Activated T-cell treated with anti-CD3 and anti-CD28 coated beads, Interleukin-2, amount 50 U/mL, for 24 hours (primary cell): ENCODE measurements around the gene PLVAP.
"Not testable (repeated sequence)": the region's sequence is repeated elsewhere in the genome, so short reads cannot be mapped to it uniquely, and the experiment has no call there.

Source experiments
- DNase-seq: peaks from one replicate; pipeline ENCODE4 v3.0.0-alpha.2; 2020
- H3K27ac Mint-ChIP-seq: 2 replicates; pipeline ENCODE4 v1.8.0; 2020; ENCODE audit warnings: mild to moderate bottlenecking, mixed read lengths
- H3K27me3 Mint-ChIP-seq: 2 replicates; pipeline ENCODE4 v1.8.0; 2020; ENCODE audit warnings: mixed read lengths
- H3K36me3 Mint-ChIP-seq: 2 replicates; pipeline ENCODE4 v1.8.0; 2020; ENCODE audit warnings: low read depth, mixed read lengths
- H3K4me1 Mint-ChIP-seq: 2 replicates; pipeline ENCODE4 v1.8.0; 2020; ENCODE audit warnings: low read depth, mixed read lengths
- H3K4me3 Mint-ChIP-seq: 2 replicates; pipeline ENCODE4 v1.8.0; 2020; ENCODE audit warnings: mild to moderate bottlenecking, moderate library complexity, mixed read lengths
- H3K9me3 Mint-ChIP-seq: 2 replicates; pipeline ENCODE4 v1.8.0; 2020; ENCODE audit warnings: mixed read lengths

The PLVAP gene

DNA sequence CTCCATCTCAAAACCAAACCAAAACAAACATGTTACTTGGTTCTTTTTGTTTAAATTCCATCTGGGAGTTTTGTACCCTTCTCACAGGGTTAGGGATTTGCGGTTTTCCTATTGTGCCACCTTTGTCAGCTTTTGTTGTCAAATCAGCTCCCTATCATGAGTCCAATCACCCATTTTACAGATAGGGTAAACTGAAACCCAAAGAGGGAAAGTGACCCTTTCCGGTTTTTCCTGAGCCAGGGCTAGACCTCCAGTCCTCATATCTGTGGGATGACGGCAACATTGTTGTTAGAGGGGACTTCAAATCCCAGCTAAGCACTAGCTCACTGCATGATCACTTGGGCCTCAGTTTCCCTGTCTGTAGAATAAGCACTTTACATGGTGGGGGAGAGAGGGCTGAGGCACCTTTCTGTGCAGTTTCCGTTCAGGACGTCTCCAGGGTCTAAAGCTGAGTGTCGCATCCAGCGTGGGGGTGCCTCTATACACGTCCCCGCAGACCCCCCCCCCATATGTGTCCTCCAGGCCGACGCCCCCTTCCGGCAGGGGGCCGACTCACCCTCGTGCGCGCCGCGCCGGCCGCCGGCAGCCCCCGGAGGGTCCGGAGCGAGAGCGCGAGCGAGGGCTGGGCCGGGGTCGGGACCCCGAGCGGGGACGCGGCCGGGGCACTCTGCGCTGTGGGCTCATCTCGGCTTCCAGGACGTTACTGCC, 13.0 kb upstream of the PLVAP start:
- Mint-ChIP-seq H3K27ac (no peak overlapping the region), H3K9me3 (no peaks in the 10 kb centered on the region), H3K4me1 (peaks cover 15% of the 10 kb centered on the region), H3K36me3 (no peaks in the 10 kb centered on the region), H3K27me3 (no peaks in the 10 kb centered on the region), H3K4me3 (peak overlapping the region; percentile 81)
- DNase-seq: no peak

DNA sequence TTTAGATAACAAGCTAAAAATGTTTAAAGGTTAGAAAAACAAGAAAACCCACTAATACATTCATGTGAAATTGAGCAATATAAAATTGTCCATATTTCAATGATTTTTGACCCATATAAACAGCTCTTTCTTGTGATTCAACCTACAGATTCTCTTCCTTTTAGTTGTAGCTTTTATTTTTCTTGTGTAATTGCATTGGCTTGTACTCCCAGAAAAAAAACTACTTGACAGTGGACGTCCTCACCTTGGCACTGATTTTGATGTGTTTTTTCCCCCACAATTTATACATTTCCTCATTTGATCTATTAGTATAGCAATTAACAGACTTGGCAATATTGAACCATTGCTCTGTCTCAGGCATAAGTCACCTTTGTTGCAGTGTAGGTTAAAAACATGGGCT, 12.1 kb upstream of the PLVAP start:
- no peak overlapping the region for H3K4me3 Mint-ChIP-seq
- DNase-seq: no peak
- no peaks in the 10 kb centered on the region for H3K9me3 Mint-ChIP-seq
- H3K27me3 Mint-ChIP-seq: no peaks in the 10 kb centered on the region
- no peak overlapping the region for H3K27ac Mint-ChIP-seq
- H3K36me3 Mint-ChIP-seq: no peaks in the 10 kb centered on the region
- peaks cover 12% of the 10 kb centered on the region for H3K4me1 Mint-ChIP-seq

DNA sequence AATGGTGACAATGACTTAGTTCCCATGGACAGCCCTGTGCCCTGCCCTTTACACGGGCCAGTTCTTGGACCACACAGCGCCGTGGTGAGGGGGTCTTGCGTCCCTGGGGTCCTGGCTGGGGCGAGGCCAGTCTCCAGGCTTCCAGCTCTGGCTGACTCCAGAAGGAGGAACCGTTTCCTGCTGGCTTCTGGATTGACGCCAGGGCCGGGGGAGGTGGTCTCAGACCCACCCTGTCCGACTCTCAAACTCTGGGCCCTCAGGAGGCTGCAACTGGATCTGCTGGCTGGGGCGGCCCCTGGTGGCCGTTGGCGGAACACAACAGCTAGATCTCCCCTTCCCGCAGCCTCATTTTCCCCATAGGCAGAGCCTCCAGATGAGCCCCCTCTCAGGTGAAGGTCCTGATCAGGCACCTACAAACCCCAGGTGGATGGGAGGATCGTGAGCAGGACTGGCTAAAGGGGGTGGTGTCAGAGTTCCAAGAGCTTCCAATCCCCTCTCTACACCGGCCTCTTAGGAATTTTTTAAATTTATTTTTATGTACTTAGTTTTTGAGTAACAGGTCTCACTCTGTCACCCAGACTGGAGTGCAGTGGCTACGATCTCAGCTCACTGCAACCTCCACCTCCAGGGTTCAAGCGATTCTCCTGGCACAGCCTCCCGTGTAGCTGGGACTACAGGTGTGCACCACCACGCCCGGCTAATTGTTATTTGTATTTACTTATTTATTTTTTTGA, 8.9 kb upstream of the PLVAP start:
- peaks cover 12% of the 10 kb centered on the region for H3K4me1 Mint-ChIP-seq
- no peaks in the 10 kb centered on the region for H3K27me3 Mint-ChIP-seq
- no peak overlapping the region for H3K27ac Mint-ChIP-seq
- H3K36me3 Mint-ChIP-seq: no peaks in the 10 kb centered on the region
- DNase-seq: peak; percentile 78
- no peaks in the 10 kb centered on the region for H3K9me3 Mint-ChIP-seq
- no peak overlapping the region for H3K4me3 Mint-ChIP-seq

GRCh38 chr19:17380426-17381138, 3.4 kb upstream of the PLVAP start:
- DNase-seq: no peak
- Mint-ChIP-seq H3K4me3 (no peak overlapping the region), H3K4me1 (peaks cover 7% of the 10 kb centered on the region), H3K27ac (no peak overlapping the region), H3K27me3 (peaks cover 20% of the 10 kb centered on the region), H3K9me3 (peaks cover 2% of the 10 kb centered on the region), H3K36me3 (no peaks in the 10 kb centered on the region)

DNA sequence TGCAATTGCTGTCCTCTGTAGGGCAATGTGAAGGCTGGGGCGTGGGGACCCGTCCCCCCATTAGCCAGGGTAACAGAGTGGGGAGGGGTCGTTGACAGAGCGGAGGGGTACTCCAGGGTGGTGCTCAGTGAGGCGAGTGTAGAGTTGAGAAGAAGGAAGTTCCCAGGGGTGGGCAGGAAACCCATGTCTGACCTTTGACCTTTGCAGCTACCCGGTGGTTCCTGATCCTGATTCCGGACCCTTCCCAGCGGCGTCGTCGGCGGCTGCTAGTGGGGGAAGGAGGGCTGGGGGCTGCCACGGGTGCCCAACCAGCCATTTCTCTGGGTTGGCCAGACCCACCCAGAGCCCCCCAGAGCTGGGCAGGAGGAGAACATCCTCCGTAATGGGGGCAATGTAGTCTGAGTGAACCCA, 2.1 kb upstream of the PLVAP start:
- H3K9me3 Mint-ChIP-seq: peaks cover 2% of the 10 kb centered on the region
- DNase-seq: no peak
- H3K27ac Mint-ChIP-seq: no peak overlapping the region
- H3K27me3 Mint-ChIP-seq: peaks cover 20% of the 10 kb centered on the region
- H3K36me3 Mint-ChIP-seq: no peaks in the 10 kb centered on the region
- peaks cover 7% of the 10 kb centered on the region for H3K4me1 Mint-ChIP-seq
- no peak overlapping the region for H3K4me3 Mint-ChIP-seq

DNA sequence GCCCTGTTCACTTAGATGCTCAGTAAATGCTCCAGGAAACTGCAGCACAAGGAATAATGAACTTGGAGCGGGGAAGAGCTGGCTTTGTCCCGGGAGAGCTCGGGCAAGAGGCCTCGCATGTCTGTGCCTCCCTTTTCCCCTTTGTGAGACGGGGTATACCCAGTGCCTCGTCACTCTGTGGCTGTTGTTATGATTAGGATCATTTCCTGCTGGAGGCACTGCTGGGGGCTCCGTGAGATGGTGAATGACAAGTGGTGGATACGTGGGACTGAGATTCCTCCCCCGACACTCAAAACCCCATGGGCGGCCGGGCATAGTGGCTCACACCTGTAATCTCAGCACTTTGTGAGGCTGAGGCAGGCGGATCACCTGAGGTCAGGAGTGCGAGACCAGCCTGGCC, 1.1 kb upstream of the PLVAP start:
- Mint-ChIP-seq H3K27me3 (peaks cover 20% of the 10 kb centered on the region), H3K27ac (no peak overlapping the region), H3K36me3 (no peaks in the 10 kb centered on the region), H3K4me1 (peaks cover 7% of the 10 kb centered on the region), H3K4me3 (no peak overlapping the region), H3K9me3 (peaks cover 2% of the 10 kb centered on the region)
- no peak for DNase-seq

GRCh38 chr19:17370026-17370587, 7.0 kb downstream of the PLVAP start:
- no peaks in the 10 kb centered on the region for H3K9me3 Mint-ChIP-seq
- H3K27ac Mint-ChIP-seq: no peak overlapping the region
- no peaks in the 10 kb centered on the region for H3K36me3 Mint-ChIP-seq
- DNase-seq: no peak
- H3K27me3 Mint-ChIP-seq: peaks cover 13% of the 10 kb centered on the region
- no peak overlapping the region for H3K4me3 Mint-ChIP-seq
- H3K4me1 Mint-ChIP-seq: peaks cover 7% of the 10 kb centered on the region

- no peaks in the 10 kb centered on the region for H3K9me3 Mint-ChIP-seq
- no peaks in the 10 kb centered on the region for H3K36me3 Mint-ChIP-seq
- peaks cover 5% of the 10 kb centered on the region for H3K4me1 Mint-ChIP-seq
- H3K27ac Mint-ChIP-seq: no peak overlapping the region
- no peak overlapping the region for H3K4me3 Mint-ChIP-seq
- DNase-seq: no peak
- H3K27me3 Mint-ChIP-seq: peaks cover 8% of the 10 kb centered on the region
Observed at GRCh38 chr19:17365361-17365760, 11.8 kb downstream of the PLVAP start.

GRCh38 chr19:17363852-17364605, 13.1 kb downstream of the PLVAP start:
- H3K27ac Mint-ChIP-seq, H3K4me3 Mint-ChIP-seq, H3K36me3 Mint-ChIP-seq, DNase-seq, H3K4me1 Mint-ChIP-seq, H3K27me3 Mint-ChIP-seq, H3K9me3 Mint-ChIP-seq: not testable (repeated sequence)

GRCh38 chr19:17359905-17360800, 17.0 kb downstream of the PLVAP start:
- Mint-ChIP-seq H3K4me3 (no peak overlapping the region), H3K27me3 (no peaks in the 10 kb centered on the region), H3K27ac (no peak overlapping the region), H3K9me3 (no peaks in the 10 kb centered on the region), H3K36me3 (no peaks in the 10 kb centered on the region), H3K4me1 (no peaks in the 10 kb centered on the region)
- DNase-seq: no peak

GRCh38 chr19:17358395-17358794, 18.7 kb downstream of the PLVAP start:
- no peak for DNase-seq
- Mint-ChIP-seq H3K9me3 (no peaks in the 10 kb centered on the region), H3K27me3 (no peaks in the 10 kb centered on the region), H3K36me3 (no peaks in the 10 kb centered on the region), H3K4me3 (no peak overlapping the region), H3K27ac (no peak overlapping the region), H3K4me1 (no peaks in the 10 kb centered on the region)

DNA sequence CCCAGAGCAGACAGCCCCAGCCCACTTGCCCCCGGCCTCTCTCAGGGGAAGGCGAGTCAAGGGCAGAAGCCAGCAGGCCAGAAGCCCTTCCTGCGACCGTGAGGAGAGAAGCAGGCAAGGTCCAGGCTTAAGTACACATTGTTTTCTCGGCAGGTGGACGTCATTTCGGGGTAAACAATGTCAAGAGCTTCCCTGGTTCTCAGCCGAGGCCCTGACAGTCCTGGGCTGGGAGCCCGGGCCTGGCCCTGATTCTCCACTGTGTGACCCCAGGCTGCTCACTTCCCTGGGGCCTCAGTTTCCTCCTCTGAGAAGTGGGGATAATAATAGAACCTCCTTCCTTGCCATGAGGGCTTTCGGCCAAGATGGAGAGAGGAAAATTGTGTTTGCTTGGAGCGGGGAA, 19.4 kb downstream of the PLVAP start:
- H3K27me3 Mint-ChIP-seq: peaks cover under 1% of the 10 kb centered on the region
- no peak for DNase-seq
- no peaks in the 10 kb centered on the region for H3K9me3 Mint-ChIP-seq

DNA sequence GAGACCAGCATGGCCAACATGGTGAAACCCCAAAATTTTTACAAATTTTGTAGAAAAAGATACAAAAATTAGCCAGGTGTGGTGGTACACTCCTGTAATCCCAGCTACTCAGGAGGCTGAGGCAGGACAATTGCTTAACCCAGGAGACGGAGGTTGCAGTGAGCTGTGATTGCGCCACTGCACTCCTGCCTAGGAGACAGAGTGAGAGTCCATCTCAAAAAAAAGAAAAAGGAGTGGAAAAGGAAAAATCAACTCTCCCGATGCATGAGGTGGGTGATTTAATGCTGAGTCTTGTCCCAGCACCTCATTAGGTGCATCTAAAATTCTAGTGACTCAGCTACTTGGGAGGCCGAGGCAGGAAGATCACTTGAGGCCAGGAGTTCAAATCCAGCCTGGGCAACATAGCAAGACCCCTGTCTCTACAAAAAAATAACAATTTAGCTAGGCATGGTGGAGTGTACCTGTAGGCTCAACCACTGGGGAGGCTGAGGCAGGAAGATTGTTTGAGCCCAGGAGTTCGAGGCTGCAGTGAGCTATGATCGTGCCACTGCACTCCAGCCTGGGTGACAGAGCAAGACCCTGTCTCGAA, 20.0 kb downstream of the PLVAP start:
- no peaks in the 10 kb centered on the region for H3K9me3 Mint-ChIP-seq
- no peaks in the 10 kb centered on the region for H3K36me3 Mint-ChIP-seq
- peaks cover 2% of the 10 kb centered on the region for H3K27me3 Mint-ChIP-seq
- no peak for DNase-seq
- H3K4me3 Mint-ChIP-seq: no peak overlapping the region
- H3K4me1 Mint-ChIP-seq: no peaks in the 10 kb centered on the region
- no peak overlapping the region for H3K27ac Mint-ChIP-seq

More for the DNA sequence above, 19.4 kb downstream of the PLVAP start:
- Mint-ChIP-seq H3K4me3 (no peak overlapping the region), H3K27ac (no peak overlapping the region), H3K4me1 (no peaks in the 10 kb centered on the region), H3K36me3 (no peaks in the 10 kb centered on the region)
